GM12874 (cell line): ENCODE results near the gene C16orf74.

Experiments used
- TF ChIP-seq, protein P1 (sequence below): IDR thresholded peaks from 2 replicates; pipeline ENCODE4 v1.5.1; 2011; ENCODE audit warnings: low read depth, mild to moderate bottlenecking, control low read depth, low read length, moderate library complexity; ENCODE audit not compliant: insufficient read depth

The C16orf74 gene

DNA sequence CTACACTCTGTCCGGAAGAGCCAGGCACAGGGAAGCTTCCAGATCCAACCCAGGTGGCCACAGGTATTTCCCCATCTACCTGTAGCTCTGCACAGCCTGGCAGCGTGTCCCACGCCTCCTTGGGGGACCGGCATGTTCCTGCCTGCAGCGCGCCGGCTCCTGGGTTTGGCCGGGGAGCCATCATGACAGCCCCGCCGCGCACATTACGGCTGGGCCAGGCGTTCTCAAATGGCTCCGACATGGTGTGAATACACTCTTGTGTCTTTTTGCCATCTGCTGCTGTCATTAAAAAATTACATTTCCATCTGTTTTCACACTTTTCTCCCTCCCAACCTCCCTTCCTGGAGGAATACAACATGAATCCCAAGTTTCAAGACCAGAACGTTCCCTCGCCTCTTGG lies 54.1 kb downstream of the C16orf74 start:
- TF ChIP-seq, protein P1, sequence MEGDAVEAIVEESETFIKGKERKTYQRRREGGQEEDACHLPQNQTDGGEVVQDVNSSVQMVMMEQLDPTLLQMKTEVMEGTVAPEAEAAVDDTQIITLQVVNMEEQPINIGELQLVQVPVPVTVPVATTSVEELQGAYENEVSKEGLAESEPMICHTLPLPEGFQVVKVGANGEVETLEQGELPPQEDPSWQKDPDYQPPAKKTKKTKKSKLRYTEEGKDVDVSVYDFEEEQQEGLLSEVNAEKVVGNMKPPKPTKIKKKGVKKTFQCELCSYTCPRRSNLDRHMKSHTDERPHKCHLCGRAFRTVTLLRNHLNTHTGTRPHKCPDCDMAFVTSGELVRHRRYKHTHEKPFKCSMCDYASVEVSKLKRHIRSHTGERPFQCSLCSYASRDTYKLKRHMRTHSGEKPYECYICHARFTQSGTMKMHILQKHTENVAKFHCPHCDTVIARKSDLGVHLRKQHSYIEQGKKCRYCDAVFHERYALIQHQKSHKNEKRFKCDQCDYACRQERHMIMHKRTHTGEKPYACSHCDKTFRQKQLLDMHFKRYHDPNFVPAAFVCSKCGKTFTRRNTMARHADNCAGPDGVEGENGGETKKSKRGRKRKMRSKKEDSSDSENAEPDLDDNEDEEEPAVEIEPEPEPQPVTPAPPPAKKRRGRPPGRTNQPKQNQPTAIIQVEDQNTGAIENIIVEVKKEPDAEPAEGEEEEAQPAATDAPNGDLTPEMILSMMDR, result no peak

DNA sequence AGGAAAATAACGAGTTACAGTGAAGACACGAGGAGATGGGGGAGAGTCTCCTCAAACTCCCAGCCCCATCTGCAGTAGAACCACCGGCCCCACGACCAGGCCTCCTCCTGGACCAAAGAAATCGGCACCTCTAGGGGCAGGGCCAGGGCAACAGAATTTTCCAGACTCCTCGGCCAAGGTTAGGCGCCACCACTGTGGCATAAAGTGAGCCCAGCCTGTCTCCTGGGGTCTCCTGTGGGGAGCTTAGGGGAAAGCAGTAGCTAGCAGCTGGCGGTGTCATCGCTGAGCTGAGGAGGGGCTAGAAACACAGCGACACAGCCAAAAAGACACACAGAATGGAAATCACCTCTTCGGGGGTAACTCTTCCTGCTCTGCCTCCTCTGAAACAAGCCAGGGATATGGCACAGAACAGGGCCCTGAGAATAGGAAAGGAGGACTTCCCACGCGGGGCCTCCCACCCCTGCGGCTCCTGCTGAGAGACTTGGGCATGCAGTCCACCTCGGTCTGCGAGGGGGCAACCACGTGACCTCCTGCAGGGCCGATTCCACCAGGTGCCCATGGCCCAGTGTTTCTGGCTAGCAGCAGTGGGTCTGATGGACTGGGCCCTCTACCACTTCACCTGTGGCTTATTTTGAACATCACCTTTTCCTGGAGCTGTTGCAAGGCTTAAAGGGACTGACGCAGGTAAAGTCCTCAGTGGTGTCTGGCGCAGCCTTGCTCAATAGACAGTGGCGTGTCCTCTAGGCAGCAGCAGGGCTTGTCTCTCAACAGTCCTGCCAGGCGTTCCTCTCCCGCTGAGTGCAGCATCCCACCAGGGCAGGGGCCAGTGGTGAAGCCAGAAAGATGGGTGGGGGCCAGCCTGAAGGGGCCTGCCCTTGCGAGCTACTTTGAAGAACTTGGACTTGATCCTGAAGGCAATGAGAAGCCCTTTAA lies 55.4 kb downstream of the C16orf74 start:
- TF ChIP-seq, protein P1, result no peak

DNA sequence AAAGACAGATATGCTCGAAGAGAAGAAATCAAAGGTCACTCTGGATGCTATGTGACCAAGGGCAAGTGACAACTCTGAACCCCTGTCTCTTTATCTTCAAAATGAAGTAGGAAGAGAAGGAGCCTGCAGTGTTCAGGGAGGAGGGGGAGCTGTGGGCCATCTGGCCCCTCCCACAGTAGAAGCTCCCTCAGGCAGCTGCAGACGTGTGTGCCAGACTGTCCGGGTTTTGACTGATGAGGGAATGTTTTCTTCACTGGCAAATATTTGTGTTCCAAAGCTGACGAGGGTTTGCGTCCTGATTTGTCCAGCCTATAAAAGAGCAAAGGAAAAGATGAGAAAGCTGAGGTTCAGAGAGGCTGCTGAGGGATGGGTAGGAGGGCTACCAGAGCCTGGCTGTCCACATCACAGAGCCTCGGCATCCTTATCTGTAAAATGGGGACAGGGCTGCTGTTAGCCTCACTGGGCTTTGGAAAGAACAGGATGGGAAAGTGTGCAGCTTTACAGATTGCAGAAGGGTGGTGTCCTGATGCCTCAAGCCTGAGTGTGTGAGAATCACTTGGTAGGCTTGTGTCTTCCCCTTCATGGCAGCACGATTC lies 60.3 kb downstream of the C16orf74 start:
- TF ChIP-seq, protein P1, result no peak

DNA sequence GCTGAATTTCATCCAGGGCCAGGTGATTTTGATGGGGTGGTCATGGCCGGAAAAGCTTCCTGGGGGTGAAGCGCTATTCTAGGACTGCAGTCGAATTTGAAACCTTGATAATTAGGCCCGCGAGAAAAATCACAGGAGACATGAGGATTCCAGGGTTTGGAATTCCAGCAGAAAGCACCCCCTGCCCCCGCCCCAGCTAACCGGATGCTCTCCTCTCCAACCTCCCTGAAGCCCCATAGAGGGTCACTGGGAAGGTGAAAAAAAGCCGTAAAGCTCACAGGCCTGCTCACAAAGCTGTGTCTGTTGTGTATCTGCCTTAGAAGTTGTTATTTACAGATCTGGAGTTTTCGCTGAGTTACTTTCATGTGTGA lies 61.0 kb downstream of the C16orf74 start:
- TF ChIP-seq, protein P1, result no peak

DNA sequence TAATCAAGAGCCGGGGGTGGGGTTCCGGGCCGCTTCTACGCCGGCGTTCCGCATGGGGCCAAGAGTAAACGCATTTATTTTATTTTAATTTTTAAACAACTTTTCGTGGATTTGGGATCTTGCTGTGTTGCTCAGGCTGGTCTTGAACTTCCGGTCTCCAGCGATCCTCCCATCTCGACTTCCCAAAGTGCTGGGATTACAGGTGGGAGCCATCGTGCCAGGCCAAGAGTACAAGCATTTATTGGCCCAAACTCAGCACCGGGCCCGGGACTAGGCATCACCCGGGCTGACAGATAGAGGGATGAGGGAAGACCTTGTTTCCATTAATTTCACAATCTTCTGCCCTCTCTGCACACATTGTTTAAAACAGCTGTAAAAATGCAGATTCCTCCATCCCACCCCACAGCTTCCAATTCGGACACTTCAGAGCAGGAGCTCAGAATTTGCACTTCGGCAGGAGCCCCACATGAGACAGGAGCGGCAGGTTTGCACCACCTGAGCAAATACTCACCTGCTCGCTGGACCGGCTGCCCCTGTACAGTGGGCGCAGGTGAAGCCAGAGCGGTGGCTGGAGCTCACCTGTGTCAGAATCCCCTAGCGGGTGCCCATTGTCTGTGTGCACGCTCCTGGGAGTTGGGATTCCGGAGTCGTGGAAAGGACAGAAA lies 61.5 kb downstream of the C16orf74 start:
- TF ChIP-seq, protein P1, result no peak

DNA sequence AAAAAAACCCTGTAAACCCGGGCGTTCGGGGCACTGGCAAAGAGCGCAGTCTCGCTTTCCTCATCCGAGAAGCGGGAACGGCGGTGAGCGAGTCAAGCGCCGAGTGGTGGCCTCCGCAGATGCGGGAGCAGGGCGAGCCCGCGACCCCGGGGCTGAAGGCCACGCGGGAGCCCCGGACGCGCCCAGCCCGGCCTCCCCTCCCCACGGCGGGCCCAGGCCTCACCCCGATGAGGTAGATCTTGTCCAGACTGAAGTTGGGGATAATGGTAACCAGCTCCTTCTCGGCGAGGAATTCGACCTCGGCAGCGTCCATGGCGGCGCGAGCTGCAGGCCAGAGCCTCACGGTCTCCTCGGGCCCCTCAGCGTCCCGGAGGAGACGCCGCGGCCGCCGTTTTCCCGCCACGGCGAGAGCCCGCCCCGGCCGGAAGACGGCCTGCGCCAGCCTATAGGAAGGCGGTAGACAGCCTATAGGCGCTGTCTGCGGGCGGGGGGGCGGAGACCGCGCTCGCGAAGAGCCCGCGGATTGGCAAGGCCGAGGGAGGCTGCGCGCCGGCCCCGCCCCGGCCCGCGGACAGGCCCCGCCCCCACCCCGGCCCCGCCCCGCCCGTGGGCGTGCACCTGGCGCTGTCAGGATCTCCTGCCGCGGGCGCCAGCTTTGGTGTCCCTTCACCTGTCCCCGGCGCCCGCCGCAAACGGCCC lies 62.2 kb downstream of the C16orf74 start, which contains the start of gene GINS2:
Gene GINS2, minus strand, starts transcription at position 369 of the 699 bp plus-strand sequence. Its CDS starts 56 bp downstream, at position 313.
- TF ChIP-seq, protein P1, result no peak
